Neuronal stem cell (in vitro differentiated cells): Measurements from ENCODE around the gene XBP1.

Experiments
- DNase-seq: peaks from one replicate; pipeline ENCODE4 v3.0.0-alpha.2; 2013; ENCODE audit warnings: low spot score
- H2AFZ ChIP-seq: one replicate; pipeline ENCODE4 v1.6.1; 2013; ENCODE audit warnings: mild to moderate bottlenecking, low read length, inconsistent platforms
- H2AK5ac ChIP-seq: 2 replicates; pipeline ENCODE4 v1.6.1; 2013; ENCODE audit warnings: low read depth, mild to moderate bottlenecking, inconsistent platforms, low read length, moderate library complexity, mixed read lengths
- H2BK120ac ChIP-seq: 2 replicates; pipeline ENCODE4 v1.6.1; 2013; ENCODE audit warnings: low read depth, mild to moderate bottlenecking, inconsistent platforms, low read length, moderate library complexity, mixed read lengths
- H2BK12ac ChIP-seq: one replicate; pipeline ENCODE4 v1.6.1; 2013; ENCODE audit warnings: low read length, inconsistent platforms
- H2BK15ac ChIP-seq: 2 replicates; pipeline ENCODE4 v1.6.1; 2013; ENCODE audit warnings: mild to moderate bottlenecking, low read length, inconsistent platforms, mixed read lengths
- H2BK5ac ChIP-seq: one replicate; pipeline ENCODE4 v1.6.1; 2013; ENCODE audit warnings: inconsistent platforms, mild to moderate bottlenecking, low read length, moderate library complexity
- H3K14ac ChIP-seq: one replicate; pipeline ENCODE4 v1.6.1; 2013; ENCODE audit warnings: low read length, inconsistent platforms
- H3K18ac ChIP-seq: 2 replicates; pipeline ENCODE4 v1.6.1; 2013; ENCODE audit warnings: low read length, inconsistent platforms
- H3K23ac ChIP-seq: 2 replicates; pipeline ENCODE4 v1.6.1; 2013; ENCODE audit warnings: low read depth, mild to moderate bottlenecking, mixed read lengths, low read length, inconsistent platforms; ENCODE audit not compliant: poor library complexity
- H3K27ac ChIP-seq: replicated peaks from 3 replicates; pipeline ENCODE4 v1.5.1; 2013; ENCODE audit warnings: low read length, inconsistent platforms
- H3K27me3 ChIP-seq, 3 experiments: 2 replicates each; pipeline ENCODE4 v1.6.1; 2013; ENCODE audit warnings: low read length in 3 of 3, mild to moderate bottlenecking in 2 of 3, inconsistent platforms in 1 of 3, low read depth in 1 of 3, mixed read lengths in 1 of 3, moderate library complexity in 1 of 3; ENCODE audit not compliant: control insufficient read depth in 3 of 3, insufficient read depth in 3 of 3
- H3K36me3 ChIP-seq, 2 donors: replicated peaks in 1 of 2; 2 replicates each; pipeline ENCODE4 v1.6.1; 2013; ENCODE audit warnings: low read length in 2 of 2; ENCODE audit not compliant: control insufficient read depth in 2 of 2, insufficient read depth in 2 of 2
- H3K4ac ChIP-seq: 2 replicates; pipeline ENCODE4 v1.6.1; 2013; ENCODE audit warnings: inconsistent platforms, mild to moderate bottlenecking, low read length, moderate library complexity
- H3K4me1 ChIP-seq, 2 donors: 1 replicate in 1 of 2; 2 replicates in 1 of 2; pipeline ENCODE4 v1.6.1; 2013; ENCODE audit warnings: low read length in 2 of 2, low read depth in 1 of 2; ENCODE audit not compliant: control insufficient read depth in 2 of 2, insufficient read depth in 1 of 2
- H3K4me2 ChIP-seq: one replicate; pipeline ENCODE4 v1.6.1; 2013; ENCODE audit warnings: mild to moderate bottlenecking, low read length, inconsistent platforms; ENCODE audit not compliant: insufficient read depth, poor library complexity, severe bottlenecking
- H3K4me3 ChIP-seq, 2 donors: 2 replicates each; pipeline ENCODE4 v1.5.1; 2013; ENCODE audit warnings: low read length in 2 of 2, mild to moderate bottlenecking in 2 of 2, inconsistent platforms in 1 of 2, moderate library complexity in 1 of 2
- H3K79me1 ChIP-seq: one replicate; pipeline ENCODE4 v1.6.1; 2013; ENCODE audit warnings: low read depth, mild to moderate bottlenecking, inconsistent platforms, low read length, moderate library complexity
- H3K9ac ChIP-seq: one replicate; pipeline ENCODE4 v1.6.1; 2013; ENCODE audit warnings: mild to moderate bottlenecking, low read depth, low read length, inconsistent platforms; ENCODE audit not compliant: poor library complexity
- H3K9me3 ChIP-seq, 2 donors: replicated peaks in 1 of 2; 2 replicates each; pipeline versions ENCODE3 to v1.6.1; 2013; ENCODE audit warnings: low read length in 2 of 2, mild to moderate bottlenecking in 2 of 2, inconsistent platforms in 1 of 2, low read depth in 1 of 2, mixed read lengths in 1 of 2, moderate library complexity in 1 of 2; ENCODE audit not compliant: control insufficient read depth in 2 of 2, insufficient read depth in 1 of 2
- H4K8ac ChIP-seq: one replicate; pipeline ENCODE4 v1.6.1; 2013; ENCODE audit warnings: low read depth, mild to moderate bottlenecking, inconsistent platforms, low read length, moderate library complexity
- H4K91ac ChIP-seq: one replicate; pipeline ENCODE4 v1.6.1; 2013; ENCODE audit warnings: low read length, low read depth, mild to moderate bottlenecking, inconsistent platforms; ENCODE audit not compliant: poor library complexity
- WGBS, 2 donors: extraction: QIAGEN DNeasy Blood & Tissue Kit; methylation state at CpG; one replicate each; pipeline ENCODE4 v1.1.7; 2013; ENCODE audit warnings: missing lambda C conversion rate in 2 of 2, mixed read lengths in 1 of 2; ENCODE audit not compliant: insufficient read length in 2 of 2, insufficient replicate concordance in 1 of 2; ENCODE audit errors: extremely low coverage in 2 of 2; 5-methylcytosine and 5-hydroxymethylcytosine counted together

The XBP1 gene

DNA sequence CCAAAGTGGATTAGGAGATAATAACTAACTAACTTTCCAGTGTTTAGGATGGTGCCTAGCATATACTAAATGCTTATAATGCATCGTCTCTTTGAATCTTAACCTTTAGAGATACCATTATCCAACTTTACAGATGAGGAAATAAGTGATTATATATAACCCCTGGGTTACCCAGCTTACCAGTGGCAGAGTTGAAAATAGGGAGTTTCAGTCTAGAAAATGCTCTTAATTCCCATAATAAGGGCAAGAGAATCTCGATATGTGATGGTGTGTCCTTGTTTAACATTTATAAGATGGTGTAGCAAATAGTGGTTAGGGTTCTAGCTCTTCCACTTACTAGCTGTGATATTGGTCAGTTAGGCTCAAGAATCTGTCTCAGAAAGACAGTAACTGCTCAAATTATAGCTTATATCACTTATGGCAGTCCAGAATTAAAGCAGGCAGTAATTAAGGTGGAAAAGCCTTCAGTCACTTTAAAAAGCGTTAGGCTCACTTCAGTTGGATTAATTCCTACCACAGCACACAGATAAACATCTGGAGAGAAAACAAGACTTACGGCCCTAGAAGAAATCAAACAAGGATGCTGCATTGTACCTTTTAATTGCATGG lies 6.3 kb downstream of the XBP1 start:
- H3K9me3 ChIP-seq: peaks cover 2 to 6% of the 10 kb centered on the region in 2 donors

DNA sequence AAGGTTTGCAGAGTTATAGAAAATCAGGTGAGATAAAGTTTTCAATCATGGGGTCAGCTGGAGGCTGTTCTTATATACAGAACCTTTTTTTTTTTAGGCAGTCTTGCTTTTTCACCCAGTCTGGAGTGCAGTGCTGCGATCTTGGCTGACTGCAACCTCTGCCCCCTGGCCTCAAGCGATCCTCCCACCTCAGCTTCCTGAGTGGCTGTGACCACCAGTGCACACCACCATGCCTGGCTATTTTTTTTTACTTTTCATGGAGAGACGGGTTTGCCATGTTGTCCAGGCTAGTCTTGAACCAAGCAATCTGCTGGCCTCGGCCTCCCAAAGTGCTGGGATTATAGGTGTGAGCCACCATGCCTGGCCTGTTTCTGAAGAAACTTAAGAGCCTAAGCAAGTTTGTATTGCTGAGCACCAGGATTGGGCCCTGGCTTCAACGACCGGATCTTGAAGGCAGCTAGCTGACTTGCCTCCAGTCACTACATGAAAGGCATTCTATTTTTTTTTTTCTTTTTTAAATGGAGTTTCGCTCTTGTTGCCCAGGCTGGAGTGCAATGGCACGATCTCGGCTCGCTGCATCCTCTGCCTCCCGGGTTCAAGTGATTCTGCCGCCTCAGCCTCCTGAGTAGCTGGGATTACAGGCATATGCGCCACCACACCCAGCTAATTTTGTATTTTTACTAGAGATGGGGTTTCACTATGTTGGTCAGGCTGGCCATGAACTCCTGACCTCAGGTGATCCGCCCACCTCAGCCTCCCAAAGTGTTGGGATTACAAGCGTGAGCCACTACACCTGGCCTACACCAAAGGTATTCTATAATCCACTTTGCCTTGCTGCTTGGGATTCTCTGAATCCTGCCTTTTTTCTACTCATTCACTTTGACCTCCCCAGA lies 7.6 kb downstream of the XBP1 start:
- no peak overlapping the region for H3K9ac ChIP-seq
- no peak overlapping the region for H4K91ac ChIP-seq
- no peak overlapping the region for H3K4me2 ChIP-seq
- no peak overlapping the region for H3K4me3 ChIP-seq
- H3K79me1 ChIP-seq: no peaks in the 10 kb centered on the region
- no peaks in the 10 kb centered on the region for H3K27me3 ChIP-seq
- no peak overlapping the region for H2BK120ac ChIP-seq
- no peaks in the 10 kb centered on the region for H3K4me1 ChIP-seq
- H3K27ac ChIP-seq: no peak overlapping the region
- no peak overlapping the region for H3K4ac ChIP-seq
- no peak overlapping the region for H2BK15ac ChIP-seq
- H3K14ac ChIP-seq: no peak overlapping the region
- no peak overlapping the region for H2AK5ac ChIP-seq
- peaks cover 20 to 79% of the 10 kb centered on the region in 2 donors for H3K36me3 ChIP-seq
- H2AFZ ChIP-seq: no peak overlapping the region
- no peak overlapping the region for H3K23ac ChIP-seq
- H2BK12ac ChIP-seq: no peak overlapping the region
- no peak for DNase-seq
- H3K9me3 ChIP-seq: peaks cover 2 to 6% of the 10 kb centered on the region in 2 donors
- no peak overlapping the region for H2BK5ac ChIP-seq
- WGBS, 2 donors: no CpG with 5 or more reads among the region's 15 CpGs
- no peak overlapping the region for H3K18ac ChIP-seq
- no peak overlapping the region for H4K8ac ChIP-seq

More for the DNA sequence above, 6.3 kb downstream of the XBP1 start:
- H3K4me1 ChIP-seq: no peaks in the 10 kb centered on the region
- no CpG with 5 or more reads among the region's 4 CpGs for WGBS, 2 donors
- H2BK120ac ChIP-seq: no peak overlapping the region
- no peaks in the 10 kb centered on the region for H3K27me3 ChIP-seq
- H2BK15ac ChIP-seq: no peak overlapping the region
- no peak overlapping the region for H3K4me3 ChIP-seq
- no peak overlapping the region for H3K18ac ChIP-seq
- no peaks in the 10 kb centered on the region for H3K79me1 ChIP-seq
- H3K14ac ChIP-seq: no peak overlapping the region
- H2BK12ac ChIP-seq: no peak overlapping the region
- H3K9ac ChIP-seq: no peak overlapping the region
- H4K91ac ChIP-seq: no peak overlapping the region
- H3K36me3 ChIP-seq: peaks cover 18 to 79% of the 10 kb centered on the region in 2 donors
- no peak overlapping the region for H3K4me2 ChIP-seq
- no peak overlapping the region for H3K23ac ChIP-seq
- H2BK5ac ChIP-seq: no peak overlapping the region
- DNase-seq: no peak
- H3K27ac ChIP-seq: no peak overlapping the region
- no peak overlapping the region for H3K4ac ChIP-seq
- H2AFZ ChIP-seq: no peak overlapping the region
- no peak overlapping the region for H4K8ac ChIP-seq
- no peak overlapping the region for H2AK5ac ChIP-seq

DNA sequence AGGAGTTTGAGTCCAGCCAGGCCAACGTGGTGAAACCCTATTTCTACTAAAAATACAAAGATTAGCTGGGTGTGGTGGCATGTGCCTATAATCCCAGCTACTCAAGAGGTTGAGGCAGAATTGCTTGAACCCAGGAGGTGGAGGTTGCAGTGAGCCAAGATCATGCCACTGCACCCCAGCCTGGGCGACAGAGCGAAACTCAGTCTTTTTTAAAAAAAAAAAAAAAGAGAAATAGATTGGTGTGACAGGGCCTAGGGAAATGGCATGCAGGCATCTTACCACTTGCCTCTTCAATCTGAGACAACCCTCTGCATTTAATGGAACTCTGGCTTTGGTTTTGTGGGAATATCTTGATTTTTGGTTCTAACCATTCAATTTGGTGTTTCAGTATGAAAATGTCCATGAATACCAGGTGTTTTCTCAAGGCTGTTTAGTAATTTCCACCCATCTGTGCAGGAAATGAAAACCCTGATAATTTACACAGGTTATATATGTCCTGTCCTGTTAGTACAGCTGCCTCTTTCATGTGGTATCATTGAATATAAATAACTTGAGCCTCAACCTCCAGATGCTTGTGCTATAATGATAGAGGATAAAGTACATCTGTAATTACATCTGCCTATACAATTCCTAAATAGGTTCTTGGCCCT lies 8.4 kb downstream of the XBP1 start:
- Histone ChIP-seq H4K91ac (no peak overlapping the region), H3K36me3 (peaks cover 20 to 79% of the 10 kb centered on the region in 2 donors), H3K4ac (no peak overlapping the region), H3K23ac (no peak overlapping the region), H3K4me2 (no peak overlapping the region), H2BK15ac (no peak overlapping the region), H3K27me3 (no peaks in the 10 kb centered on the region), H2AFZ (no peak overlapping the region), H3K4me1 (no peaks in the 10 kb centered on the region), H3K27ac (no peak overlapping the region), H3K9ac (no peak overlapping the region), H2AK5ac (no peak overlapping the region), H2BK5ac (no peak overlapping the region), H4K8ac (no peak overlapping the region), H3K14ac (no peak overlapping the region), H2BK120ac (no peak overlapping the region), H3K9me3 (peaks cover 2 to 6% of the 10 kb centered on the region in 2 donors), H3K18ac (no peak overlapping the region), H3K79me1 (no peaks in the 10 kb centered on the region), H3K4me3 (no peak overlapping the region), H2BK12ac (no peak overlapping the region)
- DNase-seq: no peak
- no CpG with 5 or more reads among the region's 3 CpGs for WGBS, 2 donors

DNA sequence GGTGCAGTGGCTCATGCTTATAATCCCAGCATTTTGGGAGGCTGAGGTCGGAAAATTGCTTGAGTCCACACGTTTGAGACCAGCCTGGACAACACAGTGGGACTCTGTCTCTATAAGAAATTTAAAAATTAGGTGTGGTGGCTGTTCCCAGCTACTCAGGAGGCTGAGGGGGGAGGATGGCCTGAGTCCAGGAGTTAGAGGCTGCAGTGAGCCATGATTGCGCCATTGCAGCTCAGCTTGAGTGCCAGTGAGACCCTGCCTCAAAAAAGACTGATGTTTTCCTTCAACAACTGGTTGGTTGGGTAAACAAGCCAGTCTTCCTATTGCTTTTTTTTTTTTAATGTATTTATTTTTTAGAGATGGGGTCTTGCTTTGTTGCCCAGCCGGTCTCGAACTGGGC lies 9.2 kb downstream of the XBP1 start:
- Histone ChIP-seq H3K9me3 (peaks cover 2 to 6% of the 10 kb centered on the region in 2 donors), H3K9ac (no peak overlapping the region), H3K14ac (no peak overlapping the region), H3K36me3 (peaks cover 13 to 79% of the 10 kb centered on the region in 2 donors), H3K23ac (no peak overlapping the region), H2AK5ac (no peak overlapping the region), H2AFZ (no peak overlapping the region), H2BK5ac (no peak overlapping the region), H4K8ac (no peak overlapping the region), H2BK120ac (no peak overlapping the region), H3K18ac (no peak overlapping the region), H3K79me1 (no peaks in the 10 kb centered on the region), H3K4ac (no peak overlapping the region), H3K4me2 (no peak overlapping the region), H3K27me3 (no peaks in the 10 kb centered on the region), H2BK12ac (no peak overlapping the region), H3K27ac (no peak overlapping the region), H2BK15ac (no peak overlapping the region), H4K91ac (no peak overlapping the region), H3K4me1 (no peaks in the 10 kb centered on the region), H3K4me3 (no peak overlapping the region)
- WGBS, 2 donors: no CpG with 5 or more reads among the region's 5 CpGs
- DNase-seq: no peak
